BJ (cell line): ENCODE measurements around the gene ZBTB47. TPM values are rescaled to one million over a fixed set of nuclear protein-coding genes. Genes with fewer than 3 reads are reported as not detected.

Experiments used
- CTCF ChIA-PET: fragments of 350-600 bp; formaldehyde crosslinking; extraction: SDS; loops from one replicate; lab custom pipeline; 2021; ENCODE audit warnings: antibody characterized with exemption, inconsistent platforms; lab: Yijun Ruan, JAX
- POLR2A ChIA-PET: fragments of 300-600 bp; sonication (Branson Sonifier 250); formaldehyde crosslinking; extraction: SDS; loops from one replicate; lab custom pipeline; 2021; ENCODE audit warnings: antibody characterized with exemption; lab: Charles Lee
- DNase-seq: peaks from one replicate; pipeline ENCODE4 v3.0.0-alpha.2; 2011; ENCODE audit warnings: low read depth
- H3K27me3 ChIP-seq: 2 replicates; pipeline ENCODE4 v1.6.0; 2011; ENCODE audit warnings: low read length; ENCODE audit not compliant: control insufficient read depth, insufficient read depth
- H3K36me3 ChIP-seq: 2 replicates; pipeline ENCODE4 v1.5.1; 2011; ENCODE audit warnings: low read length; ENCODE audit not compliant: control insufficient read depth, insufficient read depth
- H3K4me3 ChIP-seq: 2 replicates; pipeline ENCODE4 v1.5.1; 2011; ENCODE audit warnings: low read depth, mild to moderate bottlenecking, control low read depth, low read length
- polyA plus RNA-seq: library from polyadenylated mRNA; depleted of rRNA; stranded (reverse); fragments of >200 nt; gene quantifications from 2 replicates; pipeline ENCODE4 v1.2.3, GENCODE V29; 2011
- TF ChIP-seq, protein P1 (sequence below): IDR thresholded peaks from 2 replicates; pipeline ENCODE4 v1.5.1; 2011; ENCODE audit warnings: low read depth, mild to moderate bottlenecking, control low read depth, inconsistent platforms, low read length, moderate library complexity; ENCODE audit not compliant: insufficient read depth

The ZBTB47 gene
- polyA plus RNA-seq, 1 experiment: 30.1 TPM

DNA sequence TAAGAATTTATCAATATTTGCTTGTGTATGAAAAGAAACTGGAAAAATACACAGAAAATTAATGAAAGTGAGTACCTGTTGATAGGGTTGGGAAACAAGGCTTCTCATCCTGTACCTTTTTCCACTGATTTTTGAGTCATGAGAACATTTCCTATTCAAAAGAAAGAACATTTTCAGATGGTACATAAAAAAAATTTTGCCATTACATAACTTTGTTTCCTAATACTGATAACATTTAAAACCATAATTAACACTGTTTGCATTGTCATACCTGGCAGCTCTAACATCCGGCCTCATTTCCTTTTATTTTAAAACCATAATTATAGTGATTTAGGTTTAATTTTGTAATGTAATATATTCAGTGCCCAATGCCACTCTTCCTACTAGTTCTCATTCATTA lies 41.3 kb upstream of the ZBTB47 start:
- no peak for DNase-seq
- POLR2A ChIA-PET: no interaction called here
- Histone ChIP-seq H3K4me3 (no peak overlapping the region), H3K27me3 (no peaks in the 10 kb centered on the region), H3K36me3 (no peaks in the 10 kb centered on the region; the same call in 1 of the 2 replicates)
- CTCF ChIA-PET: interaction anchor here (2.4 kb wide), 1 partner anchor 10 kb away, joined by 18 read pairs; the partner anchor contains the start of gene NKTR
- TF ChIP-seq, protein P1, sequence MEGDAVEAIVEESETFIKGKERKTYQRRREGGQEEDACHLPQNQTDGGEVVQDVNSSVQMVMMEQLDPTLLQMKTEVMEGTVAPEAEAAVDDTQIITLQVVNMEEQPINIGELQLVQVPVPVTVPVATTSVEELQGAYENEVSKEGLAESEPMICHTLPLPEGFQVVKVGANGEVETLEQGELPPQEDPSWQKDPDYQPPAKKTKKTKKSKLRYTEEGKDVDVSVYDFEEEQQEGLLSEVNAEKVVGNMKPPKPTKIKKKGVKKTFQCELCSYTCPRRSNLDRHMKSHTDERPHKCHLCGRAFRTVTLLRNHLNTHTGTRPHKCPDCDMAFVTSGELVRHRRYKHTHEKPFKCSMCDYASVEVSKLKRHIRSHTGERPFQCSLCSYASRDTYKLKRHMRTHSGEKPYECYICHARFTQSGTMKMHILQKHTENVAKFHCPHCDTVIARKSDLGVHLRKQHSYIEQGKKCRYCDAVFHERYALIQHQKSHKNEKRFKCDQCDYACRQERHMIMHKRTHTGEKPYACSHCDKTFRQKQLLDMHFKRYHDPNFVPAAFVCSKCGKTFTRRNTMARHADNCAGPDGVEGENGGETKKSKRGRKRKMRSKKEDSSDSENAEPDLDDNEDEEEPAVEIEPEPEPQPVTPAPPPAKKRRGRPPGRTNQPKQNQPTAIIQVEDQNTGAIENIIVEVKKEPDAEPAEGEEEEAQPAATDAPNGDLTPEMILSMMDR: no peak

DNA sequence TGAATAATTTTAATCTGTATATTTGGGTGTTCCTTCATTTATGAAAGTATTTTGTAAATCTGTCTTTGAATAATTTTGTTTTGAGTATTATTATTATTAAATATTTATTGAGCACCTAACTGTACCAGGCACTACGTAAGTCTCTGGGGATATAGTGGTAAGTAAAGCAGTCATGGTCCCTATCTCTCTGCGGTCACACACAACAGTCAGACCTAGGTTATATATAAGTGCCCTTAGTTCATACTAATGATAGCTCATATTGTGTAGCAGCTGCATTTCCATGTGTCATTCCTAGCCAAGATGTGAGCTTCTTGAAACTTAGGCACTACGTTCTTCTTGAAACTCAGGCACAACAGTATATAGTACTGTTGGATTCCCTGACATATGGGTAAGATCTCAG lies 40.6 kb upstream of the ZBTB47 start:
- DNase-seq: no peak
- H3K27me3 ChIP-seq: no peaks in the 10 kb centered on the region
- CTCF ChIA-PET: interaction anchor here (0.6 to 2.4 kb wide), 4 partner anchors 11 to 1920 kb away, joined by 3 to 18 read pairs (median 4); partner anchors contain the start of gene NKTR
- TF ChIP-seq, protein P1: no peak
- POLR2A ChIA-PET: no interaction called here
- H3K4me3 ChIP-seq: no peak overlapping the region
- H3K36me3 ChIP-seq: no peaks in the 10 kb centered on the region; the same call in 1 of the 2 replicates

DNA sequence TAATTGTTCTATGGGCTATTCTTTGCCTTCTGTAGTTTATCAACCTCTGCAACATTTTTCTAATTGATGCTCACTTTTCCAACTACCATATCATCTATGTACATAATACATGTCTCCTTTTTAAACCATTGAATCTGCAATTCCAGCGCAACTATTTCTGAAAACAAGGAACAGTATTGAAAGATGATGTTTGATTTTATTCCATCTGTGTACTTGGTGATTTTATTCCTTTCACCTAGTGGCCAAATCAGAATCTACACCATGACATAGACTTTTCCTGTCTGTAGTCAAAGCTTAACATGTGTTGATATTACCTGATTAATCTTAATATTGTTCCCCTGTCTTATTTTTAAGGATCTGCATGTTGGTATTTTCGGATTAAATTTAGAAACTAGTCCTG lies 40.0 kb upstream of the ZBTB47 start:
- TF ChIP-seq, protein P1: peak; percentile 40; the same call in 1 of the 2 replicates
- Histone ChIP-seq H3K36me3 (peaks cover under 1% of the 10 kb centered on the region; the same call in 1 of the 2 replicates), H3K27me3 (no peaks in the 10 kb centered on the region), H3K4me3 (no peak overlapping the region)
- ChIA-PET POLR2A (no interaction called here), CTCF (interaction anchor here (1.0 to 2.5 kb wide), 5 partner anchors 12 to 38 kb away, joined by 3 to 18 read pairs (median 5); partner anchors contain the start of gene NKTR)
- DNase-seq: no peak

DNA sequence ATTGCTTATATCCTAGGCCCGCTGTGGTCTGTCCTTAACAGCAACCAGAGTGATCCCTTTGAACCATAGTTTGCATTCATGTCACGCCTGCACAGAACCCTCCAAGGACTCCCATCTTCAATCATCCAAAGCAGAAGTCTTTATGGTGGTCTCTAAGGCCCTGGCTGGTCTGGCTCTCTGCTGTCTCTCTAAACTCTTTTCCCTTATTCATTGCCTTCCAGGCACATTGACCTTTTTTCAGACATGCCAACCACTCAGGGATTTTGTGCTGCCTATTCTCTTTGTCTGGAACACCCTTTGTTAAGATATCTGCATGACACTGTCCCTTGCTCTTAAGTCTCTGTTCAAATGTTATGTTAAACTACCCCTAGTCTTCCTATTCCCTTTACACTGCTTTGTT lies 21.9 kb upstream of the ZBTB47 start:
- ChIA-PET POLR2A (no interaction called here), CTCF (interaction anchor here (0.6 to 1.2 kb wide), 2 partner anchors 11 to 1577 kb away, joined by 3 to 5 read pairs; no protein-coding TSS in a partner anchor)
- peaks cover 6% of the 10 kb centered on the region for H3K36me3 ChIP-seq
- no peak for DNase-seq
- H3K4me3 ChIP-seq: no peak overlapping the region
- H3K27me3 ChIP-seq: no peaks in the 10 kb centered on the region
- TF ChIP-seq, protein P1: no peak

DNA sequence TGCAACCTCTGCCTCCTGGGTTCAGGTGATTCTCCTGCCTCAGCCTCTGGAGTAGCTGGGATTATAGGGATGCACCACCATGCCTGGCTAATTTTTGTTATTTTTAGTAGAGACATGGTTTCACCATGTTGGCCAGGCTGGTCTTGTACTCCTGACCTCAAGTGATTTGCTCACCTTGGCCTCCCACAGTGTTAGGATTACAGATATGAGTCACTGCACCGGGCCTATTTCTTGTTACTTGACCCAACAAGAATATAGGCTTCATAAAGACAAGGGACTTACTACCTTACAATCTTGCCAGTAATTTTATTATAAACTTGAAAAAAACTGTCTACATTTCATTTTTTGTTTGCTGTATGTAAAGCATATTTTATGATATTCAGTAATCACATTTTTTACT lies 21.4 kb upstream of the ZBTB47 start:
- CTCF ChIA-PET: no interaction called here
- H3K36me3 ChIP-seq: peaks cover 7% of the 10 kb centered on the region
- H3K4me3 ChIP-seq: no peak overlapping the region
- POLR2A ChIA-PET: no interaction called here
- TF ChIP-seq, protein P1: no peak
- no peak for DNase-seq
- H3K27me3 ChIP-seq: no peaks in the 10 kb centered on the region
